Measurements from ENCODE around the gene LRP5.

DNA sequence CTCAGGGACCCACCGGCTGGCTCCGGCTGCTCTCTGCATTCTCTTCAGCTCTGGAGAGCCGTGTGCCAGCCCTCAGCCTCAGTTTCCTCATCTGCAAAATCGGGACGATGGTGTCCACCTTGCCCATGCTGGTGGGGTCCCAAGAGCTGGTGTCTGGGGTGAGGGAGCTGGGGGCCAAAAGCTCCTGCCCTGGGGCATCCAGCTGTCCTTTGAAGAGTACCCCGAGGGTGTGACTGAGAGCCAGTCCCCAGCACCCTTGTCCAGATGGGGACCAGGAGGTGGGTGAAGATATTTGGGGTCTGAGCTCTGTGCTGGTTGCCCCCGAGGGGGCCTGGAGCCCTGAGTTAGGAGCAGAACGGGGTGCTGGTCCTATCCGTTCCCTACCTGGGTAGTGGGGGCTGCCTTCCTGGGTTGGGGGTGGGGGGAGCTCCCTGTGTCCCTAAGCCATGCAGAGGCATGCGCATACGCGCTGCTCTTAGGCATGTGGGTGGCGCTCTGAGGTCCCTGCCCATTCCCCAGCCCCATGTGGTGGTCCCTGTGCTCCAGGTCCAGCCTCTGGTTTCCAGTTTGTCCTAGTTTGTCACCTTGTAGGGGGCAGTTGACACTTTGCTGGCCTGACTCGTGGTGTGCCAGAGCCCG, 4.9 kb downstream of the LRP5 start:
- TF ChIP-seq, protein P1, sequence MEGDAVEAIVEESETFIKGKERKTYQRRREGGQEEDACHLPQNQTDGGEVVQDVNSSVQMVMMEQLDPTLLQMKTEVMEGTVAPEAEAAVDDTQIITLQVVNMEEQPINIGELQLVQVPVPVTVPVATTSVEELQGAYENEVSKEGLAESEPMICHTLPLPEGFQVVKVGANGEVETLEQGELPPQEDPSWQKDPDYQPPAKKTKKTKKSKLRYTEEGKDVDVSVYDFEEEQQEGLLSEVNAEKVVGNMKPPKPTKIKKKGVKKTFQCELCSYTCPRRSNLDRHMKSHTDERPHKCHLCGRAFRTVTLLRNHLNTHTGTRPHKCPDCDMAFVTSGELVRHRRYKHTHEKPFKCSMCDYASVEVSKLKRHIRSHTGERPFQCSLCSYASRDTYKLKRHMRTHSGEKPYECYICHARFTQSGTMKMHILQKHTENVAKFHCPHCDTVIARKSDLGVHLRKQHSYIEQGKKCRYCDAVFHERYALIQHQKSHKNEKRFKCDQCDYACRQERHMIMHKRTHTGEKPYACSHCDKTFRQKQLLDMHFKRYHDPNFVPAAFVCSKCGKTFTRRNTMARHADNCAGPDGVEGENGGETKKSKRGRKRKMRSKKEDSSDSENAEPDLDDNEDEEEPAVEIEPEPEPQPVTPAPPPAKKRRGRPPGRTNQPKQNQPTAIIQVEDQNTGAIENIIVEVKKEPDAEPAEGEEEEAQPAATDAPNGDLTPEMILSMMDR (IDR thresholded peaks at IDR 0.05) = no peak
- no peak for TF ChIP-seq POLR2A (IDR thresholded peaks at IDR 0.05)
- no peak for TF ChIP-seq EP300 (IDR thresholded peaks at IDR 0.05)

All from ovary (tissue), 3 donors.